NB4 (cell line): Measurements from ENCODE around the gene ITM2C.

ENCODE experiments used
- DNase-seq: peaks from one replicate; pipeline ENCODE4 v3.0.0; 2010; ENCODE audit warnings: low read depth
- H3K4me3 ChIP-seq: one replicate; pipeline ENCODE4 v1.5.1; 2011; ENCODE audit warnings: mild to moderate bottlenecking, low read depth, low read length, moderate library complexity
- CTCF ChIP-seq: IDR thresholded peaks from one replicate; pipeline ENCODE4 v1.5.1; 2012; ENCODE audit warnings: low read depth, low read length
- MAX ChIP-seq: IDR thresholded peaks from 2 replicates; pipeline ENCODE4 v1.6.1; 2011; ENCODE audit warnings: low read depth, low read length
- MYC ChIP-seq: IDR thresholded peaks from 2 replicates; pipeline ENCODE4 v1.6.1; 2011; ENCODE audit warnings: low read depth, low read length
- POLR2A ChIP-seq: IDR thresholded peaks from 2 replicates; pipeline ENCODE4 v1.6.1; 2011; ENCODE audit warnings: mild to moderate bottlenecking; ENCODE audit not compliant: insufficient read length; ENCODE audit errors: extremely low read depth

ITM2C gene

GRCh38 chr2:230874456-230874855 is 9.7 kb downstream of the ITM2C start:
- no peak for DNase-seq
- no peak overlapping the region for H3K4me3 ChIP-seq
- no peak for TF ChIP-seq CTCF
- TF ChIP-seq POLR2A, result no peak
- TF ChIP-seq MYC, result no peak
- no peak for TF ChIP-seq MAX

GRCh38 chr2:230874876-230875275 is 10.1 kb downstream of the ITM2C start:
- TF ChIP-seq POLR2A, result no peak
- no peak for TF ChIP-seq MAX
- TF ChIP-seq MYC, result no peak
- no peak for TF ChIP-seq CTCF
- no peak overlapping the region for H3K4me3 ChIP-seq
- DNase-seq, result no peak

GRCh38 chr2:230875347-230876315 is 10.9 kb downstream of the ITM2C start:
- no peak for DNase-seq
- H3K4me3 ChIP-seq, result no peak overlapping the region

GRCh38 chr2:230877116-230877758 is 12.5 kb downstream of the ITM2C start:
- TF ChIP-seq CTCF (no peak), MYC (no peak)
- H3K4me3 ChIP-seq, result no peak overlapping the region
- DNase-seq, result no peak

More at GRCh38 chr2:230875347-230876315, 10.9 kb downstream of the ITM2C start:
- no peak for TF ChIP-seq MYC
- no peak for TF ChIP-seq POLR2A
- TF ChIP-seq CTCF, result no peak
- TF ChIP-seq MAX, result no peak

GRCh38 chr2:230877759-230878598 is 13.2 kb downstream of the ITM2C start:
- H3K4me3 ChIP-seq, result peak overlapping the region; percentile 23
- peak; percentile 99 for DNase-seq
- TF ChIP-seq MAX, result peak; percentile 73
- TF ChIP-seq MYC, result no peak; the same call in none of the 2 replicates
- TF ChIP-seq CTCF, result no peak
